ENCODE measurements around the gene KCNJ9.
"Not testable (repeated sequence)": the region's sequence is repeated elsewhere in the genome, so short reads cannot be mapped to it uniquely, and the experiment has no call there.

KCNJ9 gene

GRCh38 chr1:160081261-160081936 lies at the start of gene KCNJ9:
Gene KCNJ9, plus strand, starts transcription at chr1:160081538. Its CDS starts 2,493 bp downstream, at chr1:160084031.
- no peak for DNase-seq (ENCODE audit: low spot score)

GRCh38 chr1:160032165-160032820 lies 49.0 kb upstream of the KCNJ9 start:
- peak; percentile 57 for DNase-seq (ENCODE audit: low spot score)

GRCh38 chr1:160040476-160040875 lies 40.9 kb upstream of the KCNJ9 start:
- no peak for DNase-seq (ENCODE audit: low spot score)

GRCh38 chr1:160043543-160043942 lies 37.8 kb upstream of the KCNJ9 start:
- DNase-seq (ENCODE audit: low spot score): no peak

- no peak for DNase-seq (ENCODE audit: low spot score)
These were observed 35.7 kb upstream of the KCNJ9 start for GRCh38 chr1:160045653-160046052.

- DNase-seq (ENCODE audit: low spot score): peak; percentile 39
These were observed 34.7 kb upstream of the KCNJ9 start for GRCh38 chr1:160046494-160047110.

GRCh38 chr1:160047111-160047991 lies 34.0 kb upstream of the KCNJ9 start:
- no peak for DNase-seq (ENCODE audit: low spot score)

GRCh38 chr1:160048335-160048734 lies 33.0 kb upstream of the KCNJ9 start:
- DNase-seq (ENCODE audit: low spot score): no peak

GRCh38 chr1:160049101-160049500 lies 32.2 kb upstream of the KCNJ9 start:
- no peak for DNase-seq (ENCODE audit: low spot score)

GRCh38 chr1:160050182-160050581 lies 31.2 kb upstream of the KCNJ9 start:
- DNase-seq (ENCODE audit: low spot score): not testable (repeated sequence)

GRCh38 chr1:160050619-160051018 lies 30.7 kb upstream of the KCNJ9 start:
- no peak for DNase-seq (ENCODE audit: low spot score)

- no peak for DNase-seq (ENCODE audit: low spot score)
These were observed 28.4 kb upstream of the KCNJ9 start for GRCh38 chr1:160052936-160053335.

- no peak for DNase-seq (ENCODE audit: low spot score)
These were observed 27.6 kb upstream of the KCNJ9 start for GRCh38 chr1:160053548-160054365.

GRCh38 chr1:160056648-160057169 lies 24.6 kb upstream of the KCNJ9 start:
- DNase-seq (ENCODE audit: low spot score): no peak

- DNase-seq (ENCODE audit: low spot score): no peak
These were observed 23.3 kb upstream of the KCNJ9 start for GRCh38 chr1:160058087-160058486.

GRCh38 chr1:160061369-160062229 lies 19.7 kb upstream of the KCNJ9 start:
- DNase-seq (ENCODE audit: low spot score): peak; percentile 16

- DNase-seq (ENCODE audit: low spot score): no peak
These were observed 19.2 kb upstream of the KCNJ9 start for GRCh38 chr1:160062230-160062532.

- no peak for DNase-seq (ENCODE audit: low spot score)
These were observed 18.2 kb upstream of the KCNJ9 start for GRCh38 chr1:160063176-160063575.

- no peak for DNase-seq (ENCODE audit: low spot score)
These were observed 17.2 kb upstream of the KCNJ9 start for GRCh38 chr1:160064164-160064563.

GRCh38 chr1:160064746-160065145 lies 16.6 kb upstream of the KCNJ9 start:
- DNase-seq (ENCODE audit: low spot score): no peak
